Glomerular endothelial cell (primary cell): ENCODE data around the gene PERCC1. TPM values are rescaled to one million over a fixed set of nuclear protein-coding genes. Genes with fewer than 3 reads are reported as not detected.

Experiments used
- DNase-seq: peaks from one replicate; pipeline ENCODE4 v3.0.0-alpha.2; 2011; ENCODE audit warnings: low read depth, low spot score; ENCODE audit errors: extremely low read depth
- total RNA-seq: library from RNA; depleted of rRNA; stranded (reverse); fragments of >200 nt; gene quantifications from 2 replicates; pipeline ENCODE4 v1.2.3, GENCODE V29; 2015

The PERCC1 gene
- total RNA-seq, 1 donor from 2014 or later = not detected

DNA sequence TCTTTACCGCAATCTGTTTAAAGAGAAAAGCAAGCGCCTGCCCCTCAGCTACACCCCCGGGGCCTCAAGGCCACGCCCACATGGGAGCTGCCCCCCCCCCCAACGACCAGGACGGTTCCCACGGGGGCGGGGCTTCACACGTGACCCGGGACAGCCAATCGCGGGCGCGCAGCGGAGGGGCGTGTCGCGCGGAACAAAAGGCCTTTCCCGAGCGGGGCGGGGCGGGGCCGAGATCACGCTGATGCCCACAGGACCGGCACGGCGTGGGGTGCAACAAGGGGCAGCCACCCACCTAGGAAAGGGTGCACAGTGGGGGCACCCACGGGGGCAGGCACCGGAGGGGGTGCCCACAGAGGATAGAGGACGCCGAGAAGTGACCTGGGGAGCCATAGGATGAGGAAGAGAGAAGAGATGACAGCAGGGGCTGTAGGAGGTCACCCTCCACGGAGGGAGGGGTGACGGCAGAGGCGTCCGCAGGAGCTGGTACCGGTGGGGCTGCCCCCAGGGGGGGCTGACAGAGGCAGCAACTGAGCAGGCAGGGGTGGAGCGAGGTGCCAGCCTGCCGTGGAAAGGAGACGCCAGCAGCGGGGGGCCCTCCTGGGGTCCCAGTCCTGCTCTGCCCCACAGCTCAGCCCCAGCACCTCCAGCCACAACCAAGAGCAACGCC lies 22.6 kb upstream of the PERCC1 start:
- no peak for DNase-seq

DNA sequence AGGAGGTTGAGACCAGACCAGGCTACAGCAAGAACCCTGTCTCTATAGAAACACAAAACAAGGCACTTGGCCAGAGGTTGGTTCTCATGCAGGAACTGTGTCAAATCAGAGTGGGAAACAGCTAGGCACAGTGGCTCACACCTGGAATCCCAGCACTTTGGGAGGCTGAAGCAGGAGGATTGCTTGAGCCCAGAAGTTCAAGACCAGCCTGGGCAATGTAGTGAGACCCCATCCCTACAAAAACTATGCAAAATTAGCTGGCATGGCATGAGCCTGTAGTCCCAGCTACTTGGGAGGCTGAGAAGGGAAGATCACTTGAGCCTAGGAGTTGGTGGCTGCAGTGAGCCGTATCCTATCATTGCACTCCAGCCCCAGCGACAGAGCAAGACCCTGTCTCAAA lies 18.0 kb upstream of the PERCC1 start:
- no peak for DNase-seq

DNA sequence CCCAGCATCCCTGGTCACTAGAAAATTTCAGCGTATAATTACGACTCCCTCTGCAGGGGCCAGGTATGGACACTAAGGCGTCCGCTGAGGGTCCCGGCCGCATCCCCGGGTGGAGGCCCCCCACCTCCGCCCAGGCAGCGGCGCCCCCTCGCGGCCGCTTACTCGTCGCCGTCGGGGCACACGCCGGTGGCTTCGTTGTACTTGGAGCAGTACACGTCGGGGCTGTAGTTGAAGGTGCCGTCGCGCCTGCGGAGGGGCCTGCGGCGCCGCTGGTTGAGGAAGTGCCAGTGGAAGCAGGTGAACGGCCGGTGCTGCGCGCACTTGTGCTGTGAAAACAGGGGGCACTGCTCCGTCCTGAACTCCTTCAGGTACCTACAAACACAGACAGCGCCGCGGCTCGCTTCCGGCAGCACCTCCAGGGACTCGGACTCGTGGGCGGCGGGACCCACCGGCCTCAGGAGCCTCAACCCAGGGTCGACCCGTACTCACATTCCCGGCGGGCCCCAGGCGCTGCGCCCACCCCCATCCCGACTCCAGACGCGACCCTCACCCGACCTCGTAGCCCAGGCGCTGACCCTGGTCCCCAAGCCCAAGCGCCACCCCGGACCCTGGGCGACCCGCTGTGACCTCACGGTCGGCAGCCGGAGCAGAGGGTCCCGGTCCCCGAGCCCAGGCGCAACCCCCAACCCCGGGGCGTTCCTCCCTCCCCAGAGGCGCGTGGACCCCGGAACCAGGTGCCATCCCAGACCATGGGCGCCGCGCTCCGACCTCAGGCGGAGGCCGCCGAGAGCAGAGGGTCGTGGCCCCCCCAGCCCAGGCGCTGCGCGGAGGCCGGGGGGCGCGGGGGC lies 17.0 kb upstream of the PERCC1 start:
- no peak for DNase-seq

DNA sequence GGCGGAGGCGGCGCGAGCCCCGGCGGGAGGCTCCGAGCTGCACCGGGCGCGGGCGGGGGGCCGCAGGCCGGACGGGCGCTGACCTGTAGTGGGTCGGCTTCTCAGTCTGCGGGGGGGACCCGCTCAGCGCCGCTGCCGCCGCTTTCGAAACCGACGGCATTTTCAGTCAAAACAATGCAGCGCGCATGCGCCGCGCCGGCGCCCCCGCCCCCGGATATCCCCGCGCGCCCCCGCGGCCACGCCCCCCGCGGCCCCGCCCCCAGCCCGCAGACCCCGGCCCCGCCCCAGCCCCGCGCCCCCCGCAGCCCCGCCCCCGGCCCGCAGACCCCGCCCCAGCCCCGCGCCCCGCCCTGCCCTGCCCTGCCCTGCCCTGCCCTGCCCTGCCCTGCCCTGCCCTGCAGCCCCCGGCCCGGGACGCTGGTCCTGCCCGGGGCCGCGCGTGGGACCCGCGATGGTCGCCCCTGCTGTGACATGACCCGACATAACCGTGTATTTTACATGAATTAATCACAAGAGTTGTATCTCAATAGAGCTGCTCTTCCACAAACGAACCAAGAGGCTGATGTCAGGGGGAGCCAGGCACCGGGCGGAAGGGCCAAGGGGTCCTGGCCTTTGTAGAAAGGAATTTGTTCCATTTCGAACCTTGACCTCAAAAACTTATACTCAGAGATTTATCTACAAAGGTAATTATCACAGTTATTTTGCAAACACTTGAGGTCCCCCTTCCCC lies 16.2 kb upstream of the PERCC1 start, which contains the start of gene UNKL:
UNKL (minus strand) TSS at position 173 of the 729 bp plus-strand sequence; CDS start at position 160, 13 bp downstream.
- DNase-seq = no peak

DNA sequence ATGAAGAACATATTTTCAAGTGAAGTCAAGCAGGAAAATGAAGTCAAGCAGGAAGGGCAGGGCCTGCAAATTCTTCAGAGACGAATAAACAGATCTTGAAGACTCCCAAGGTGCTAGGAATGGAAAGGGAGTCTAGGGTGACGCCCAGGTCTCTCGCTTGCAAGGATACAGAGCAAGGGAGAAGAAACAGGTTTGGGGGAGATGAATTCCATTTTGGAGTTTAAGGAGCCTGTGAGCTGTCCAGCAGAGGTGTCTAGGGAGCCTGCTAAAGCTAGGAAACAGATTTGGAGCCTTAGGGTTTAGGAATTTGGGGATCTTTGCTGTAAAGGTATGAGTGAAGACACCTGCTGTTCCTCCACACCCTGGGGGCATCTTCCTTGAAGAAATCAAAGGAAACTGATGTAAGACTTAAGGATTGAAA lies 14.3 kb upstream of the PERCC1 start:
- no peak for DNase-seq

DNA sequence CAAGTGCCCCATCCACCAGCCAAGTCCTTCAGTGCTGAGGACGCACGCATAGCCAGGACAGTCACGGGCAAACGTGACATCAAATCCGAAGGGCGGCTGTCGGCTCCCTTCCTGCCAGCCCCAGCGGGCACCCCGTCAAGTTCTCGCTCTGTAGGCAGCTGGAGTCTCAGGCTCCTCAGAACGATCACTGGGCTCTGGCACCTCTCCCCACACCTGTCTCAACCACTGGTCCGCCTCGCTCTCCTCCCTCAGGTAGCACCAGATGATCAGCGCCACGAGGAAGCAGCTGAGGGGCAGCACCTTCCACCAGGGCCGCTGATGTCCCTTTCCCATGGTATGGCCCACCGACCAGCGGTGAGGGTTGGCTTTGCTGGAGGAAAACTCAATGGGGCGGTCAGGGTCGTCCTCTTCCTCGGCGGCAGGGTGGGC lies 10.8 kb upstream of the PERCC1 start:
- no peak for DNase-seq

DNA sequence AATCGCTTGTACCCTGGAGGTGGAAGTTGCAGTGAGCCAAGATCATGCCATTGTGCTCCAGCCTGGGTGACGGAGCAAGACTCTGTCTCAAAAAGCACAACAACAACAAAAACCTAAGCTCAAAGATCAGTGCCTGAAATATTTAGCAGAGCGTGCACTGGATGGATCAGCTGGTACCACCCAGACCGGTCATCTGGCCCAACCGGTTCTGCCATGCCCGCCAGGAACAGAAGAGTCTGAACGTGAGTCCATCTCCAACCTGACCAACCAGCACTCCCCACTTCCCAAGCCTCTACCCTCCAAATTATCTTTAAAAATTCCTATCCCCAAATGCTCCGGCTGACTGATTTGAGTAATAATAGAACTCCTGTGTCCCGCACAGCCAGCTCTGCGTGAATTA lies 8.8 kb upstream of the PERCC1 start:
- no peak for DNase-seq

DNA sequence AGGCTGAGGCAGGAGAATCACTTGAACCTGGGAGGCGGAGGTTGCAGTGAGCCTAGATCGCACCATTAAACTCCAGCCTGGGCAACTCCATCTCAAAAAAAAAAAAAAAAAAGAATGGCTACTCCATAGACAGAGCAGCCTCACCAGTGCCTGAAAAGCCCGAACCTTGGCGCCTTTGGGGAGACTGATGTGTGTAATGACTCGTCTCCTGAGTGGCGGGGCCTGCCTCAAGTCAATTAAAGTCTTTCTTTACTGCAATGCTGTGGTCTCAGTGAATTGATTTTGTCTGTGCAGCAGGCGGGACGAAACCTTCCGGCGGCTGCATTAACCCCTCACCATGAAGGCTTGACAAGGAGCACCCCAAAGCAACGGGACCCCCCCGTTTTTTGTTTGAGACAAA lies 6.8 kb upstream of the PERCC1 start:
- DNase-seq = no peak

DNA sequence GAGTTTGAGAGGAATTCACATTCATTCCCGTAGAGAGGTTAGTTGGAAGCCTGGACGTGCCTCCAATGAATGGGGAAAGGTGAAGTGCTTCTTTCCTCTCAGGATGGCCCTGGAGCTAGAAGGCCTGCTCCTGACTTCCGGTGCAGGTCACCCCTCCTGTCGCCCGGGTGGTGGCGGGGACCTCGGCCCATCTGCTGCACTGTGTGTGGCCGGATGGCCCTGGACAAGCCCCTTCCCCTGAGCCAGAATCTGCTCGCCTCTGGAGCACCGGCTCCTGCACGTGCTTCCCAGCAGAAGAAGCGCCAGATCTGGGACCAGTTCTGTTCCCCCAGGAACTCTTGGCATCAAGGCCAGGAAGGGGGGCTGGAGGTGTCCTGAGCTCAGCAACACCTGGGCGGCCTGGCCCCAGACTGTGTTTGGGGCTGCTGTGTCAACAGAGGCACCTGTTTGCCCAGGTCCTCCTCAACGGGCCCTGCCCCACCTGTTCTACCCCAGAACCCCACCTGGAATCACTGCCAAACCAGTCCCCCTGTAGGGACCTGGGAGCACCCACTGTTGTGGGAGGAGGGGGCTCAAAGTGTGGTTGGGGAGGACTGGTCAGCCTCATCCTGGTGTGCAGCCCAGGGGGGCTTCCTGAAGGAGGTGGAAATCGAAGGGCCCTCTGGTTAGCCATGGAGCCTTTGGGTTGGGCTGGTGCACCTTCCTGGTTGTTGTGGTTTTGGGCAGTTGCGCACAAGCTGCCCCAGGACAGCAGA lies 5.1 kb upstream of the PERCC1 start:
- DNase-seq = no peak

DNA sequence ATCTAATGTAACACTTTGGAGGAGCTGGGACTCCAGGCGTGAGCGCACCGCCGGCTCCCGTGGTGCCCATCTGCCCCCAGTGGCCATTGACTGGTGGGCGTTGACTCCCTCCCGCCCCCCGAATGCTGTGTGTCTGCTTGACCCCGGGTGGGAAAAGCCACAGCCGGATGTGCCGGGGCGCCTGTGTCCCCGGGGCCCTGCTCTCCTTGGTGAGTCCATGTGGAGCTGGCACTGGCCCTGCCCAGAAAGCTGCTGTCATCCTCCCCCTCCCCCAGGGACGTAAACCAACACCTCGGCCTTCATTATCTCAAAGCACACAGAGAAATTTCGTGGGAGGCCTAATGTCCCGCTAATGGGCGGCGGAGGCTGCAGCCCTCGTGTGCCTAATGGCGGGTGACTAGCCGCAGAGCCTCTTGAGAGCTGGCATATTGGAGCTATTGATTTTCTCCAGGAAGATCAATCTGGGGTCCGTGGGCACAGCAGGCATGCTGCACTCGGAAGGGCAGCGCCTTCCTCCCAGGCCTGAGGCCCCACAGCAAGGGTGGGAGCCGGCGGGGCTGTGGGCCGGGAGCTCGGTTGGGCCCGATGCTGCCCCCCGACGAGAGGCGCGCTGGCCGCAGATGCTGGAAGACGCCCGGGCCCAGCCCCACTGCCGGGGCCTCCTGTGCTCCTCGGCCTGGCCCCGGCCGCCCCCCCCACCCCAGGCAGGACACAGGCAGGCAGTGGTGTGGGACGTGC lies 4.0 kb upstream of the PERCC1 start:
- no peak for DNase-seq

DNA sequence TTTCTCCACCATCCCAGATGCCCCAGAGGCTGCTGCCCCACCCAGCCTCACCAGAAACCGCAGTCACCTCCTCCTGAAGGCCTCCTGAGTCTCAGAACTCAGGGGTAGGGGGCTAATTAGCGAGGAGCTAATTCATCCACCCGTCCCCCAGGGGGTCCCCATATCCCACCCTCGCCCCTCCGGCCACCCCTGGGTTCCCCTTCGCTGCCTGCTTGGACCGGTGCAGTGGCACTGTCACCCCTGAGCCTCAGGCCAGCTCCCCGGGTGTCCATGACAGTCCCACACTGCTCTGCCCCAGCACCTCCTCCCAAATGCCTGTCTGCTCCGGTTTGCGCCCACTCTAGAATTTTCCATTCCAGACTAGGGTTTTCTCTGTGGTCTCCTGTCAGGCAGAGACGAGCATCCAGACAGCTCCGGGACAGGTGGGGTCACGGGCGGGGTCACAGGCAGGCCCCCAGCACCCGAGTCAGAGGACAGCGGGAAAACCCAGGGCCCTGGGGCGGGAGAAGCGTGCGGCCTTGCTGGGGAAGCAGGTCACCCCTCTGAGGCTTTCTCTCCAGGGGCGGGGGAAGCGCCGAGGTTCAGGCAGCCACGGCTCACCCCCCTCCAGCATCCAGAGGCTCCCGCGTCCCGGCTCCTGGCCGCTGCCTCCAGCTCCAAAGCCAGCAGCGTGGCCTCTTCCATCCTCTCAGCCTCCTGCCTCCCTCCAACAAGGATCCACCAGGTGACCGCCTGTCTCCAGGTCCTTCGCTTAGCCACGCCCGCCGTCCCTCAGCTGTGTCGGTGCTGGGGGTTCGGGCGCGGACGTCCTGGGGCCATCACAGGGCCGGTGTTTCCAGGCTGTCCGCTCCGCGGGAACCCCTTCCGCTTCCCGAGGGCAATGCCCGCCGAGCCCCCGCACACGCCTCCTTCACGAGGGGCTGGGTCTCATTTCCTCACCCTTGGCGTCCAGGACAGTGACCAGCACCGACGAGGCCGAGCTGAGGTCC lies 3.1 kb upstream of the PERCC1 start:
- DNase-seq = no peak

DNA sequence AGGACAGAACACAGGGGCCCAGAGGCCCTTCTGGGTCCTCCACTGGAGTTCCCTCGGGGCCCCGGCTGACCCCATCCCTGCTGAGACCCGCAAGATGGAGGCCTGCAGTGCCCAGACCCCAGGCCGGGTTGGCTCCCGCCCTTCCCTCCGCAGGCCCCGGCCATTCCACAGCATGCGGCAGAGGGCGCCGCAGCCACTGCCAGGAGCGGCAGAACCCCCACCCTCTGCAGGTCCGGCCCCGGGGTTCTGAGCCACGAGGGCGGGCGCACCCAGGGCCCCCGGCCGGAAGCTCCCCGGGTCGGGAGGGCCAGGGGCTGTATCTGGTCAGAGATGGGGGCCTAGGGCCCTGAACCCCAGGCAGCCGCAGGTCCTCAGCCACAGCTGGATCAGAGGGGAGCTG lies 2.4 kb upstream of the PERCC1 start:
- no peak for DNase-seq

DNA sequence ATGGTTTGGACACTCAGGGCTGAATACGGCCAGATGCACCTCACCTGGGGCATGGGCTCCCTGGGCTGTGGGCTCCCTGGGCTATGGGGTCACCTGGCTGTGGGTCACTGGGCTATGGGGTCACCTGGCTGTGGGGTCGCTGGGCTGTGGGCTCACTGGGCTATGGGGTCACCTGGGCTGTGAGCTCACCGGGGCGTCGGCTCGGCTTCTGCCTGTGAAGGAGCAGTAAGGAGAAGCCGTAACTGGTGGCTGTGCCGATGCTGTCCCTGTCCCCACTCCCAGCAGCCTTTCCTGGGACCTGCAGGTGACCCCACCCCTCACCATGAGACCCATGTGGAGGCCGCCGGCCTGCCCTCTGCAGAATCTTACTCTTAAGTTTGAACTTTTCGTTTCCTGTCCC lies 1.9 kb upstream of the PERCC1 start:
- no peak for DNase-seq

DNA sequence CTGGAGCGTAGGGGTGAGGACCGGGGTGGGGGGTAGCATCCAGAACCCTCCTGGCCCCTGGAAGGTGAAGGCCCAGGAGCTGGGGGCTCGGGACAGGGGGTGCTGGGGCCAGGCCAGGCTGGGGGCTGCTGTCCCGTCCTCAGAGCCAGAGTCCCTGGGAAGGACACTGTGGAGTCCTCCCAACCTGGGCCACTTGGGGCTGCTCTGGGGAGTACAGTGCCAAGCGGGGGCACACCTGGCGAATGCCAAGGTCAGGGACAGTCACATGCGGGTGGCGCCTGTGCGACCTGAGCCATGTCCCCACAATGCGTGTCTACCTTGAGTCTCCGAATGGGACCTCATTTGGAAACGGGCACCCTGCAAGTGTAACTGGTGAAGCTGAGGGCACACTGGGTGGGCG lies 1.2 kb upstream of the PERCC1 start:
- DNase-seq = no peak

DNA sequence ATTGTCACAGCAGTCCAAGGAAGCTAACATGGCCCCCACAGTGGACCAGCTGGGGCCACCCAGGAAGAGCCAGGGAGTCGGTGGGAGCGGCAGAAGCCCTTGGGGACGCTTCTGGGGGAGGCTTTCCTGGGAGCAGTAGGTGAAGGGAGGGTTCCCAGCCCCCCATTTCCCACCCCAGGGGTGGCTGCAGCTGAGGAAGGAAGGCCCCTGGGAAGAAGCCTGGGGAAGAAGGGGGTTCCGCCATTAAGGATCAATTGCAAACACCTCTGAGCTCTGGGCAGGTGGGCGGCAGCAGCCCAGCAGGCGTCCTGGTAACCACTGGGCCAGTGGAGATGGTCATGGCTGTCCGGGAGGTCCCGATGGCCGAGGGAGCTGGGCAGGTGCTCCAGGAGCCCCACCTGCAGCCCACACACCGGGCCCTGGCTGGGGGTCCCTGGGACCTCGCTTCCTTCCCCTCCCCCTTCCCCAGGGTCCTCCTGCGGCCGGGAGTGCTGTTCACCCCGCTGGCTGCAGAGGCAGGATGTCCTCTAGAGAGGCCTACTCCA lies 592 bp upstream of the PERCC1 start:
- DNase-seq = no peak

DNA sequence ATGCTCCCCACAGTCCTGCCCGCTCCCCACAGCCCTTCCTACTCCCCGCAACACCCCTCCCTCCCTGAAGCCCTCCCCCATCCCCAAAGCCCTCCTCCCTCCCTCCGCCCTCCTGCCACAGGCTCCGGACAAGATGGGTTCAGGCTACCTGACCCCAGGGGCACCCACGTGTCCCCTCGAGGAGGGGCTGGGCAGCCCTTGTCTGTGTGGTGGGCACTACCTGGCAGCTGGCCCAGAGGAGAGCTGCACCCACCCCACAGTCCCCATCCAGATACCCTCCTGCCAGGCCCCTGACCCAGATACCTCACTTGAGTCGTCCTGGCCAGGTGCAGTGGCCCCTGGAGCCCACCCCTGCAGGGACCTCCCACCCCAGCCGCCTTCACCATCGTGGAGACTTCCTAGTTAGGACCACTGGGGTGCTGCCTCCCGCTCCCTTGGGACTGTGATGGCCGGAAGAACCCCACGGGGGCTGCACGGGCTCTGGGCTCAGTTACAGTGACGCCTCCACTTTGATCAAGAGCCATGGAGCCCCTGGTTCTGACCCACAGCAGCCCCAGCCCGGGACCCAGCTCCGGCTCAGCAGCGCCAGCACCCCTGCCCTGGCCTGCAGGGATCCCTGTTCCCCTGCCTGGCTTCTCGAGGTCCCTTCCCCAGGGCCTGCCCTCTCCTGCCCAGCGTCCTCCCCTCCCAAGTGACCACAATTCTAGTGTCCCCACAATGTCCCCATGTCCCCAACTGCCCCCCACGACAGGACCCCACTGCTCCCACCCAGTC lies 806 bp downstream of the PERCC1 start:
- no peak for DNase-seq

DNA sequence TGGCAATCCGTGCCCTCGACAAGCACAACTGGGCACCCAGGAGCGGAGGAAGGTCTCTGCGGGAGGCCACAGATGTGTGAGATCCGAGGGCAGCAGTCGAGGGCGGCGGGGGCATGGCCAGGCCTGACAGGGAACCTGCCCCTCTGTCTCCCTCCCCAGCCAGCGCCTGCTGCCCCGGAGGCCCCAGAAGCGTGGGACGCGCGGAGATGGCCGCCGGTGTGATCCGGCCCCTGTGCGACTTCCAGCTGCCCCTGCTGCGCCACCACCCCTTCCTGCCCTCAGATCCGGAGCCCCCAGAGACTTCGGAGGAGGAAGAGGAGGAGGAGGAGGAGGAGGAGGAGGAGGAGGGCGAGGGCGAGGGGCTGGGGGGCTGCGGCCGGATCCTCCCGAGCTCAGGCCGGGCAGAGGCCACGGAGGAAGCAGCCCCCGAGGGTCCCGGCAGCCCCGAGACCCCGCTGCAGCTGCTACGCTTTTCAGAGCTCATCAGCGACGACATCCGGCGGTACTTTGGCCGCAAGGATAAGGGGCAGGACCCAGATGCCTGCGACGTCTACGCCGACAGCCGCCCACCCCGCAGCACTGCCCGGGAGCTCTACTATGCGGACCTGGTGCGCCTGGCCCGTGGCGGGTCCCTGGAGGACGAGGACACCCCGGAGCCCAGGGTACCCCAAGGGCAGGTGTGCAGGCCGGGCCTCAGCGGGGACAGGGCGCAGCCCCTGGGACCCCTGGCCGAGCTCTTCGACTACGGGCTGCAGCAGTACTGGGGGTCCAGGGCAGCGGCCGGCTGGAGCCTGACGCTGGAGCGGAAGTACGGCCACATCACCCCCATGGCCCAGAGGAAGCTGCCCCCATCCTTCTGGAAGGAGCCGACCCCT lies 1.7 kb downstream of the PERCC1 start:
- no peak for DNase-seq
